ENCODE measurements around the gene NEDD8.
A peak's percentile ranks its signal among the peaks of the same experiment; 100 is the strongest.

Gene NEDD8

GRCh38 chr14:24263848-24264247 is 31.7 kb upstream of the NEDD8 start:
- no peak for DNase-seq (ENCODE audit: low read depth in 2 of 2)

- no peak for DNase-seq (ENCODE audit: low read depth in 2 of 2)
These were observed 30.9 kb upstream of the NEDD8 start, which contains the start of gene TGM1 for GRCh38 chr14:24262821-24263733. TSS of gene TGM1 (minus strand) at chr14:24263177. CDS start at chr14:24262352, 825 bp downstream.

DNA sequence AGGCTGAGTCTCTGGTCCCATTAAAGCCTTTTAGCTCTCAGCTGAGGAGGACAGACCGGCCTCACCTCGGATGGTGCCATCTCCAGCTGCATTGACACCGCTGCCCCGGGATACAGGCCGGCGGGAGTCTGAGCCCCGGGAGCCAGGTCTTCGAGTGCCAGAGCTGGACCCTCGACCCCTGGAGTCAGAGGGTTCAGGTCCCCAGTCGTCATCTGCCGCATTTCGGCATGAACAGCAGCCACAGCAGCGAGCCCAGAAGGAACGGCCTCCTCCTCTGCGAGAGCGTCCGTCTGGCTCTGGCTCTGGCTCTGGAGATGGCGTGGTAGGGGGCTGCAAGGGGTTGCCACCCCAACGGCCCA is 29.8 kb upstream of the NEDD8 start:
- no peak for DNase-seq (ENCODE audit: low read depth in 2 of 2)

DNA sequence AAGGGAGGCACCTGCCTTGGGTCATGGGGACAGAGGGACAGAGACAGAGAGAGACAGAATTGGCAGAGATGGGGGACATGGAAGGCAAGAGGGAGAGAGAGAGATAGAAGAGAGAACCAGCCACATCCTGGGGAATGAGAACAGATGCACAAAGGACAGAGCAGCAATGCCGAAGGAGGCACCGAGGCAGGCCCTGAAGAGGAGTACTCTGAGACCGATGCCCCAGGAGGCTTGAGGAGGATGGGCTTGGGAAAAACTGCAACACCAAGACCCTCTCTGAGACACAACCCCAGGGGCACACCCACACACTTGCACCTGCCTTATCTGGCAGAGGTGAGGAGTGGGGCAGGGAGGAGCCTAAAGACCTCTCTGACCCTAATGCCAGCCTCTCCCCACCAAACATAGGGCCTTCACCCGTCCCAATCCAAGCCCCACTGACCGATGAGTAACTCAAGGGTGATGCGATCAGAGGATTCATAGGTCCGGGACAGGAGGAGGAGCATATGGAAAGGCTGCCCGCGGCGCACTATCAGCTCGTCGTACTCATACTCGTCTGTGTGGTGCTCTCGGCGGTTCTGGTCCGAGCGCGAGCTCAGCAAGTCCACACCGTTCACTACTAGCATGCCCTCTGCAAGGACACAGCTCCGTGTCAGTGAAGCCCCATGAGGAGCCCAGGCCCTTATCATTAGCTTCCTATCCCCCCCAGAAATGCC is 29.2 kb upstream of the NEDD8 start:
- DNase-seq (ENCODE audit: low read depth in 2 of 2) = no peak

DNA sequence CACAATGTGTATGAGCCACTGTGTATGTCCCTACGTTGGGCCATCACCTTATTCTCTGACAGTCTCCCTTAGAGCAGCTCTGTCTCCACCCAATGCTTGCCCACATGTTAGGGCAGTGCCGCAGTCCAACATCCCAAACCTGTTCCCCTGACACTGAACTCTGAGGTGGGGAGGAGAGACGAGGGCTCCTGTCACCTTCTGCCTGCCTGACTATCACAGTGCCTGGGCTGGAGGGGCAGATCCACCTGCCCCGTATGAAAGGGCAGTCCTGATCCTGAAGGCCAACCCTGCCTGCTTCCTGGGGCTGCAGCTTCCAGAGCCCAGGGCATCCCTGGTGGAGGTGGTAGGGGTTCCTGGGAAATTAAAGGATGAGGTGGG is 28.6 kb upstream of the NEDD8 start:
- DNase-seq (ENCODE audit: low read depth in 2 of 2) = no peak

DNA sequence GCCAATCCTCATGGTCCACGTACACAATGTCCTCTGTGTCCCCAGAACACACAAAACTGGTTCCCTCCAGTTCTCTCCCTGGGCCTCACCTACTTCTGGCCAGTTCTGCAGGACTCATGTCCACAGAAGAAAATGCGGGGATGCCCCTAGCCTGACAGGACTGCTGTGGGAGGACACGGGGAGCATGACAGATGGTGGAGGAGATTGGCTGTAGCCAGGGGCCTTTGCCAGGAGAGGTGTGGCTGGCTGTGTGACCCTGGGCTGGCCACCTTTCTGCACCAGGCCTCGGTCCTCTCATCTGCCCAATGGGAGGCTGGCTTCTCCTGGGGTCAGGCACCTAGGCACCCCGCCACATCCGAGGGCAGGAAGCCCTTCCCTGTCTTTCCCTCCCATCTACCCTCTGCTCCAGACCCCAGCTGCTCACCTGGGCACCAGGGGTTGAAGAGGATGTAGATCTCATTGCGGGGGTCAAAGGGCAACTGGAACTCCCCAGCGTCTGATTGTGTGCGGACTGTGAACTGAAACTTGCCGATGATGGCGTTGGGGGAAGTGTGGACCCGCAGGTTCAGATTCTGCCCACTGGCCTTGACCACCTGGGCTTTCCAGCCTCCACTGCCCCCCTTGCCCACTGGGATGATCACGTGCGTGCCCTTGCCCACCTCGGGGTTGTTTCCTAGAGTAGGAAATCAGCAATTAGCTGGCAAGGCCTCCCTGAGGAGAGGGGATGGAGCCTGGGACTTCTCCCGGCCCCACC is 28.0 kb upstream of the NEDD8 start:
- DNase-seq (ENCODE audit: low read depth in 2 of 2) = no peak

DNA sequence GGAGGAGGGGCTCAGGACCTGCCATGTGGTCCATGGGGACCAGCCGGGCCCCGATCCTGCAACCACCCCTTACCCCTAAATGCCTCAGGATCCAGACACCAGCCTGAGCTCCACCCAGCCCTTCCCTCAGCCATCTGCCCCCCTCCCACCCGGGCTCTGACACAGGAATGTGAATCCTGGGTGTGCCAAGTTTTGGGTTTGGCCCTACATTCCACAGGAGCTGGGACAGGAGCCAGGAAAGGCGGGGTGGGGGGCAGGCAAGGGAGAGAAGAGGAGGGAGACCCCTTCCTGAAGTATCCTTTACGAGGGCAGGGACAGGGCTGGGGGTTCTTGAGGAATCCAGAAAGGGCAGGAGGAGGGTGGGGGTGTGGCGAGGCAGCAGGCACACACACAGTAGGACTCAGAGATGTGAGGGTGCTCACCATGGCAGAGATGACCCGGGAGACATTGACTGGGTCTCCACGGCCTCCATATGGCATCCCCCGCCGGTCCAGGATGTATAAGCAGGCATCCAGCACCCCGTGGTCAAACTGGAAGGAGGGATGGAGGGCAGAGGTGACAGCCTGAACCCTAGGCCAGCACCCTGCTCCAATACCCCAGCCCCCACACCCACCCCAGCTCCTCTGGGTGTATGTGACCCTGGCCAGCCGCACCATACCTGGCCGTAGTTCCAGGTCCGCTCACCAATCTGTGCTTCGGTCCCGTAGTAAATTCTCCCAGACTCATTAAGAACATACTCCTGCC is 27.3 kb upstream of the NEDD8 start:
- peak; percentile 45 to 56 for DNase-seq (ENCODE audit: low read depth in 2 of 2)

- no peak for DNase-seq (ENCODE audit: low read depth in 2 of 2)
These were observed 26.5 kb upstream of the NEDD8 start for GRCh38 chr14:24258548-24259265.

GRCh38 chr14:24258119-24258518 is 26.0 kb upstream of the NEDD8 start:
- no peak for DNase-seq (ENCODE audit: low read depth in 2 of 2)

GRCh38 chr14:24256960-24257359 is 24.8 kb upstream of the NEDD8 start:
- no peak for DNase-seq (ENCODE audit: low read depth in 2 of 2)

GRCh38 chr14:24255931-24256711 is 24.0 kb upstream of the NEDD8 start:
- no peak for DNase-seq (ENCODE audit: low read depth in 2 of 2)

DNA sequence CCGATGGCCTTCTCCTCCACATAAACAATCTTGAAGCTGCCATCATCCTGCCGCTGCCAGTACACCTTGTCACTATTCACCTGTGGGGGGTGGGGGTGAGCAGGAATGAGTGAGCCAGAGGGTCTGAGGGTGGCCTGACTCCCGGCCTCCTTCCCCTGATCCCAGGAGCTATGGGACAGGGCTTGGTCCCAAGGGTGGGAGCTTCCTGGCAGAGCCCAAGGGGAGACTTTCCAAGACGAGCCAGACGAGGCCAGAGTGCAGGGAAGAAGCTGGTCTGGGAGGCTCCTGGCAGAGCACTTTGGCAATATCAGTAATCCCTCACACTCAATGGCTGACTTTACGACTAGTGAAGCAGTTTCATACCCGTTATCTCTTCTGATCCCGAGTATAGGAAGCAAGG is 23.3 kb upstream of the NEDD8 start:
- no peak for DNase-seq (ENCODE audit: low read depth in 2 of 2)

DNA sequence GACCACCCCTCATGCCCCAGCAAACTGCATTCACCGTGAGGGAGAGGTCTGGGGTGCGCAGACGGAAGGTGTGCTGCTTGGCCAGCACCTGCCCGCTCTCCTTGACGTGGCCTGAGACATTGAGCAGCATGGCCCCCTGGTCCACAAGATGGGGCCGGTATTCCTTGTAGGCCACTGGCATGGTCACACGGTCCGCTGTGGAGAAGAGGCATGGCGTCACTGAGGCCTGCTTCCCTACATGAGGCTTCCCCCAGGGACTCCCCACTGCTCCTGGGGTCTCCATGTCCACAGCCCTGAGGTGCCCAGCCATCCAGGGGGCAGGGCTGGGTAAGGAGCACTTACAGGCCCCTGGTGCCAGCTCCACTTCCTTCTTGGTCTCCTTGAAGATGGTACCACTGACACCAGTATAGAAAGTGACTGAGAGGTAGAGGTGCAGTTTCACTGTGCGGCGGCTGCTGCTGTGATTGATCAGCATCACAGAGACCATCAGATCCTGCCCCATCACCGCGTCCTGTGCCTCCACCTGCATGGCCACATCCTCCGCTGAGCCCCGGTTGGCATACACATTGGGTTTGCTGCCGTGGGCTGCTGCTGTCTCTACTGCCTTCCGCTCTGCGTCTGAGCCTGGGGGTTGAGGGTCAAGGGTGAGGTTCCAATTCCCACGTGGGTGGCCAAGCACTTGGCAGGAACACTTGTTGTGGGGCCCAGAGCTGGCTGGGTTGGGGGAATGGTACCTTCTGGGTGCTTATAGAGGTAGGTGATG is 22.6 kb upstream of the NEDD8 start:
- DNase-seq (ENCODE audit: low read depth in 2 of 2) = no peak

DNA sequence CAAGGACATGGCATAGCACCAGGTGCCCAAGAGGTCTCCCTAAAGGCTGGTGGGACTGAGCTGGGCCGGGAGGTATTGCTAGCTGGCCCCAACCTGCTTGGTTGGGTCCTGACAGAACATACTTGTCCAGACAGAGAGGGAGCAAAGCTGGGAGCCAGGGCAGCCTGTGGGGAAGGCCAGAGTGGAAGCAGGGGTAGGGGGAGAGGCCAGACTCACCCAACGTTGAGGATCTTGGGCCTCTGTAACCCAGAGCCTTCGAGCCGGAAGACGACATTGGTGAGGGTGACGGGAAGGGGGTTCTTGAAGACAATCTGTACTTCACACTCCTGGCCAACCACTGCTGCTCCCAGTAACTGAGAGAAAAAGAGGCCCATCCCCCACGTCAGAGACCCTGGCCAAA is 21.8 kb upstream of the NEDD8 start:
- no peak for DNase-seq (ENCODE audit: low read depth in 2 of 2)

DNA sequence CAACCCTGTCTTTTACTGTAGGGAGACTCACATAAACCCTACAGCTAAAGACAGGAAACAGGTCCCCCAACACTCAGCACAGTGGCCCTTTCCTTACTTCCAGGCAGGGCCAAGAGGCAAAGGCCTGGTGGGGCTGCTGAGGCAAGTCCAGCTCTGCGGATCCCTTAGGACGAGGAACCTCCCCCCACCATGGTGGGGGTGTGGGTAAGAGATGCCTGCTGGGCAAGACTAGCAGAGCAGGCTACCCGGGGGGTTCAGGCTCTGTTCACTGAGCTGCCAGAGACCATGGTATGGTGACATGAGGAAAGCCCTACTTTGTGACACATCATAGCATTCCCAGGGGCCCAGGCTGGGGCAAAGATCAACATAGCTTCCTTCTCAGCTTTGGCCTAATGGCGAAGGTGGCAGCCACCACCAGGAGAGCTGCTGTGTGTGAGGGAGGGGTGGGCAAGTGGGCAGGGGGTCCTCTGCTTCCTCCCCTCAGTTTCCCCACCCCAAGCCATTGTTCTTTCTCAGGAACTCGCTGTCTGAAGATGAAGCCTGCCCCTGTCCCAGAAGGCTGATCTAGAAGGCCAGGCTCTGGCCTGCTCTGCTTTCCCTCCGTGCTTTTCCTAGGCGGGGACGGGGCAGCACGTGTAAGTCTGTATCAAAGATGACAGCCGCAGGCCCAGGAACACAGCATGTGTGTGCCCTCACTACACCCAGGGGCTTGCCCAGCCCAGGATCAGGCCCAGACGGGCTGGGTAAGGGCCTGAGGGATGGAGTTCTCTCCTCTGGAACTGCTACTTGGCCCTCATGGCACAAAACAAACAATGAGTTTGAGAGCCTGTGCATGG is 20.3 kb upstream of the NEDD8 start:
- DNase-seq (ENCODE audit: low read depth in 2 of 2) = no peak

DNA sequence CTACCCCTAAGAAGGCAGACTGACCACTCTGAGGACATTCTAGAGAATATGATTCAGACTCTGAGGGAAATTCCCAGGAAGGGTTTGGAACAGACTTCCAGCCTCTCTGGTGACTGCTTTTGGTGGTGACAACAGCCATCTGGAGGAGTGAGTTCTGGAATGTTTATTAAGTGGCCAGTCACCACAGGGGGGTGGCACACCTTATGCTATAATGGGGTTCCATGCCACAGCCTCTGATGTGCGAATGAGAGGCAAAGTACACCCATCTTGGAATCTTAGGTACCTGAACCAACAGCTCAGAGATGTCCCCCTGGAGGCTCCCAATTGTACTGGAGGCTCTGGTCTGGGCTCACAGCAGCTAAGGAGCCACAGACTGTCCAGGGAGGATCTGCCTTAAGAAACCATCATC is 19.7 kb upstream of the NEDD8 start:
- no peak for DNase-seq (ENCODE audit: low read depth in 2 of 2)

DNA sequence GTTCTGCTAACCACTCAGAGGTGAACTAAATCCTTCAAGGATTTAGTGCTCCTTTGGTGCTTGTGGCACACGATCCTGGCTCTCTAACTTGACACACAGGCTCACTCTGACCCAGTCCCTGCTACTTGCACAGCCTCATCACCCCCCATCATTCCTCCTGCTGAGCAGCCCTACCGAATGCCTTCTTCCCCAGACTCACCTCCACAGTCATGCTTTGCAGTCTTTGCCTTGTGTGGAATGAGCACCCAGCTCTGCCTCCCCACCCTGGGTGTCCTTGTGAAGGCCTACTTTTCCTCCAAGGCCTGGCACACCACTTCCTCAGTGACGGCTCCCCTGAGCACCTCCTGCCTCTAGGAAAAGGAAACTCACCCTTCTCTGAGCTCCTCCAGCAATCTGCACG is 18.2 kb upstream of the NEDD8 start:
- DNase-seq (ENCODE audit: low read depth in 2 of 2) = no peak

DNA sequence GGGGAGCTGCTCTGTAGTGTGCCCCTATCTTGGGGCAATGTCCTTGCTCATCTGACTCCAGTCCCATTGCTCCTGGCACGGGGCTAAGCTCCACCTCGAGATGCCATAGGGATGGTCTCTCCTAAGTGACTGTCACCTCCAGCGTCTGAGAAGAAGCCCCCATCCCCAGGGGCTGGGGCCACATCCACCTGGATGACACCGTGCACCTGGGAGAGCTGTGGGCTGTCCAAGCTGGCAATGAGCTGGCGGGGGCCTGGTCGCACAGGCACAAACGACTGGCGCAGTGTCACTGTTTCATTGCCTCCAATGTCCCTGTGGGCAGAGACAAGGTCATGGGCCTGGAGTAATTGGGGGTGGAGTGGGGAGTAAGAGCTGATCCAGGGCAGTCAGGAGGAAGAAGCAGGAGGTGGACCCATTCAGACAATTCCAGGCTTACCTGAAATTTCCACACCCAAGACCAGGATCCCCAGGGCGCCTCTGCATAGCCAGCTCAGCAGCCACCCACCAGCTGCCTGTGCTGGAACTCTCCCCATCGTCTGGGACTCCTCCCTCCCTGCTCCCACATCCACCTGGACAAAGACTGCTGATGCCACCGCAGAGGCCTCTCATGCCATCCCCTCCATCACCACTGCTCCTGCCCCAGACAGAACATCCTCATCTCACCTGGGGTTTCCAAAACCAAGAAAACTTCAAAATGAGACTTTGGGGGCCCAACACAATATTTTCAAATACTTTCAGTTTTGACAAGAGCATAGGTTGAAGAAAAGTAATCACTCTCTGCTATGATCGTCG is 17.3 kb upstream of the NEDD8 start:
- DNase-seq (ENCODE audit: low read depth in 2 of 2) = no peak

All from fibroblast of skin of left quadriceps (primary cell).